ENCODE measurements around the gene TGFBR3. TPM values are rescaled to one million over a fixed set of nuclear protein-coding genes. Genes with fewer than 3 reads are reported as not detected.

TGFBR3 gene
- total RNA-seq, 2 experiments from 2014 or later = 5.5 to 7.5 TPM

DNA sequence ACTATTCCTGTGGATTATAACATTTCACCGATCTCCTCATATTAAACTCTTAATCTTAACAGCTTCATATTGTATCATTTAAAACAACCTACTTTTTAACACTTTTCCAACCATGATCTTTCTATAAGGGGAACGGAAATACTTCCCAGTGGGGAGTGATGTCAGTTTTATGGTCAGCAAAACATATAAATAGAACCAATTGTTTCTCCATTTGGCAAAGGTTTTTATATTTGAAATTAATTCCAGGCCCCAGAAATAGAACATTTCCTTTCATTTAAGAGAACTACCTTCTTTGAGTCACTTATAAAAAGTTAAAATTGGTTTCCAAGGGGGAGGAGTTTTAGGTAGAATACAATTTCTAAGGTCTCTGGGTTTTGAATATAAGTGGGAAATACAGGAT is 189.6 kb downstream of the TGFBR3 start:
- peaks cover 10% of the 10 kb centered on the region for H3K36me3 Mint-ChIP-seq (ENCODE audit: low read depth)
- TF ChIP-seq CTCF (IDR thresholded peaks at IDR 0.05) = no peak
- no peaks in the 10 kb centered on the region for H3K9me3 Mint-ChIP-seq
- H3K4me1 Mint-ChIP-seq (ENCODE audit: low read depth) = peaks cover 24% of the 10 kb centered on the region
- intact Hi-C loops (cut with micrococcal nuclease) = no loop called here
- no peaks in the 10 kb centered on the region for H3K27me3 Mint-ChIP-seq
- DNase-seq (no peak), ATAC-seq (no peak)
- no peak overlapping the region for H3K4me3 Mint-ChIP-seq
- H3K27ac Mint-ChIP-seq = no peak overlapping the region
- ChIA-PET CTCF (interaction anchor here (1.0 kb wide), 1 partner anchor 185 kb away, joined by 5 read pairs; no protein-coding TSS in a partner anchor), POLR2A (interaction anchor here (0.6 to 1.2 kb wide), 2 partner anchors 9 to 122 kb away, joined by 3 read pairs; no protein-coding TSS in a partner anchor)

GRCh38 chr1:91693557-91693956 is 192.4 kb downstream of the TGFBR3 start:
- Mint-ChIP-seq H3K4me3 (no peak overlapping the region), H3K36me3 (ENCODE audit: low read depth) (peaks cover 10% of the 10 kb centered on the region), H3K4me1 (ENCODE audit: low read depth) (peaks cover 16% of the 10 kb centered on the region), H3K9me3 (no peaks in the 10 kb centered on the region), H3K27me3 (no peaks in the 10 kb centered on the region), H3K27ac (no peak overlapping the region)
- POLR2A ChIA-PET = no interaction called here
- no peak for DNase-seq
- intact Hi-C loops (cut with micrococcal nuclease) = no loop called here
- ATAC-seq = no peak
- CTCF ChIA-PET = no interaction called here
- no peak for TF ChIP-seq CTCF (IDR thresholded peaks at IDR 0.05)

GRCh38 chr1:91691525-91691924 is 194.4 kb downstream of the TGFBR3 start:
- no peak for TF ChIP-seq CTCF (IDR thresholded peaks at IDR 0.05)
- no peak overlapping the region for H3K4me3 Mint-ChIP-seq
- H3K4me1 Mint-ChIP-seq (ENCODE audit: low read depth) = no peaks in the 10 kb centered on the region
- DNase-seq (no peak), ATAC-seq (no peak)
- intact Hi-C loops (cut with micrococcal nuclease) = no loop called here
- H3K27ac Mint-ChIP-seq = no peak overlapping the region
- H3K9me3 Mint-ChIP-seq = no peaks in the 10 kb centered on the region
- H3K36me3 Mint-ChIP-seq (ENCODE audit: low read depth) = peaks cover 8% of the 10 kb centered on the region
- ChIA-PET CTCF (interaction anchor here (0.8 to 1.1 kb wide), 2 partner anchors 29 to 180 kb away, joined by 3 read pairs; no protein-coding TSS in a partner anchor), POLR2A (interaction anchor here (0.6 to 0.8 kb wide), 2 partner anchors 12 to 21 kb away, joined by 3 read pairs; no protein-coding TSS in a partner anchor)
- H3K27me3 Mint-ChIP-seq = no peaks in the 10 kb centered on the region

GRCh38 chr1:91689641-91690481 is 196.1 kb downstream of the TGFBR3 start:
- CTCF ChIA-PET = no interaction called here
- Mint-ChIP-seq H3K4me3 (no peak overlapping the region), H3K27ac (no peak overlapping the region)

More at GRCh38 chr1:91689641-91690481, 196.1 kb downstream of the TGFBR3 start:
- Mint-ChIP-seq H3K36me3 (ENCODE audit: low read depth) (peaks cover 3% of the 10 kb centered on the region), H3K27me3 (no peaks in the 10 kb centered on the region), H3K9me3 (no peaks in the 10 kb centered on the region), H3K4me1 (ENCODE audit: low read depth) (peaks cover 3% of the 10 kb centered on the region)
- POLR2A ChIA-PET = no interaction called here
- DNase-seq (no peak), ATAC-seq (no peak)
- intact Hi-C loops (cut with micrococcal nuclease) = no loop called here
- no peak for TF ChIP-seq CTCF (IDR thresholded peaks at IDR 0.05)

All from activated CD8-positive, alpha-beta T cell treated with anti-CD3 and anti-CD28 coated beads for 36 hours (primary cell).